ENCODE results near the gene SLC22A13. TPM values are rescaled to one million over a fixed set of nuclear protein-coding genes. Genes with fewer than 3 reads are reported as not detected.

Gene SLC22A13
- total and polyA plus RNA-seq, 10 of the 15 experiments (the other 5 are each of a cell fraction or from before 2014, with no cell fraction given), result 0.03 to 0.19 (median 0.11) TPM; not detected in 5

DNA sequence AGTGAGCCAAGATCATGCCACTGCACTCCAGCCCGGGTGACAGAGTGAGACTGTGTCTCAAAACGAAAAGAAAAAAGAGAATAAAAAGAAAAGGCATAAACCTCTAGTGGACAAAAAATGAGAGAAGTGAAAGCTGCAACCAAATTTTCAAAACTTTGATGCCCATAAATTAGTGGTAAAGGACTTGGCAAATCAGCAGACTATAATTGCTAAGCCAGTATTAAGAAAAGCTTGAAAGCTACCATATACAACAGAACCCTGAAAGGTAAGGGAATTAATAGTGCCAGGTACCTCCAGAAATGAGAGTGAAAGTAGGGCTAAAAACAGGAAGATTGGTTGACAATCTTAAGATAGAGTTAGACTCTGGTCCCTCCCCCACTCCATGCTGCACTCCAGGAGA, 32.9 kb upstream of the SLC22A13 start:
- FAIRE-seq, result no peak
- WGBS (ENCODE audit: insufficient coverage, insufficient replicate concordance, low lambda C conversion rate, missing lambda C conversion rate), result 0% methylated on average over 2 of the region's 2 CpGs
- intact Hi-C loops (cut with micrococcal nuclease; ENCODE audit: unreplicated experiment), result no loop called here

More for the DNA sequence above, 32.9 kb upstream of the SLC22A13 start:
- ChIA-PET POLR2A (no interaction called here), SMC1A (ENCODE audit: uncharacterized antibody, unreplicated experiment) (interaction anchor here (0.8 to 3.1 kb wide), 11 partner anchors 9 to 100 kb away, joined by 3 to 11 read pairs (median 5); no protein-coding TSS in a partner anchor), RAD21 (ENCODE audit: unreplicated experiment) (interaction anchor here (0.7 kb wide), 1 partner anchor 22 kb away, joined by 3 read pairs; no protein-coding TSS in a partner anchor), CTCF (interaction anchor here (0.6 to 1.3 kb wide), 4 partner anchors 9 to 182 kb away, joined by 3 to 5 read pairs (median 4); no protein-coding TSS in a partner anchor)
- Histone ChIP-seq H3K36me3 (ENCODE audit: control insufficient read depth in 2 of 2, insufficient read depth in 2 of 2, low read length in 1 of 2) (peaks cover 0 to 25% of the 10 kb centered on the region in 2 experiments; a peak in 3 of 4 replicates), H3K79me2 (ENCODE audit: control insufficient read depth, insufficient read depth, low read length) (no peaks in the 10 kb centered on the region), H3K9me3 (replicated peaks; ENCODE audit: control insufficient read depth, insufficient read depth, low read length) (peaks cover 3% of the 10 kb centered on the region; the same call in 1 of the 3 replicates), H4K20me1 (ENCODE audit: control insufficient read depth, insufficient read depth) (no peaks in the 10 kb centered on the region), H3K4me2 (ENCODE audit: control insufficient read depth, insufficient read depth) (no peak overlapping the region), H3K4me3 (no peak overlapping the region), H3K9ac (ENCODE audit: control insufficient read depth, insufficient read depth, low read length) (no peak overlapping the region), H3K27ac (ENCODE audit: control insufficient read depth, insufficient read depth) (no peak overlapping the region), H2AFZ (ENCODE audit: control insufficient read depth, low read depth, low read length) (no peak overlapping the region), H3K4me1 (ENCODE audit: control insufficient read depth, insufficient read depth, low read length) (peaks cover 12% of the 10 kb centered on the region), H3K27me3 (replicated peaks in 1 of 2; ENCODE audit: control insufficient read depth in 2 of 2, insufficient read depth in 2 of 2, low read length in 1 of 2) (no peaks in the 10 kb centered on the region)
- BruUV-seq (replicated peaks), result no TSS peak
- ATAC-seq (peak; percentile 66), DNase-seq (ENCODE audit: low read depth, low spot score) (peak; percentile 20)
- in situ Hi-C loops (cut with MboI), result no loop called here
- no peak for TF ChIP-seq SIN3A (IDR thresholded peaks at IDR 0.05; ENCODE audit: low read depth, low read length)
- TF ChIP-seq ZNF622 (IDR thresholded peaks at IDR 0.05), result no peak
- TF ChIP-seq NR2C1 (IDR thresholded peaks at IDR 0.05), result no peak
- TF ChIP-seq SREBF1 (IDR thresholded peaks at IDR 0.05; ENCODE audit: low read length), result no peak
- TF ChIP-seq FOXM1 (IDR thresholded peaks at IDR 0.05; ENCODE audit: low read depth, low read length), result no peak
- no peak for TF ChIP-seq RCOR1 (conservative IDR thresholded peaks at IDR 0.05; ENCODE audit: low read depth, low read length)
- peak; percentile 45; the same call in 1 of the 2 replicates for TF ChIP-seq NBN (IDR thresholded peaks at IDR 0.05)
- TF ChIP-seq, protein P1, sequence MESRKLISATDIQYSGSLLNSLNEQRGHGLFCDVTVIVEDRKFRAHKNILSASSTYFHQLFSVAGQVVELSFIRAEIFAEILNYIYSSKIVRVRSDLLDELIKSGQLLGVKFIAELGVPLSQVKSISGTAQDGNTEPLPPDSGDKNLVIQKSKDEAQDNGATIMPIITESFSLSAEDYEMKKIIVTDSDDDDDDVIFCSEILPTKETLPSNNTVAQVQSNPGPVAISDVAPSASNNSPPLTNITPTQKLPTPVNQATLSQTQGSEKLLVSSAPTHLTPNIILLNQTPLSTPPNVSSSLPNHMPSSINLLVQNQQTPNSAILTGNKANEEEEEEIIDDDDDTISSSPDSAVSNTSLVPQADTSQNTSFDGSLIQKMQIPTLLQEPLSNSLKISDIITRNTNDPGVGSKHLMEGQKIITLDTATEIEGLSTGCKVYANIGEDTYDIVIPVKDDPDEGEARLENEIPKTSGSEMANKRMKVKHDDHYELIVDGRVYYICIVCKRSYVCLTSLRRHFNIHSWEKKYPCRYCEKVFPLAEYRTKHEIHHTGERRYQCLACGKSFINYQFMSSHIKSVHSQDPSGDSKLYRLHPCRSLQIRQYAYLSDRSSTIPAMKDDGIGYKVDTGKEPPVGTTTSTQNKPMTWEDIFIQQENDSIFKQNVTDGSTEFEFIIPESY (IDR thresholded peaks at IDR 0.05), result no peak
- TF ChIP-seq, protein P2, sequence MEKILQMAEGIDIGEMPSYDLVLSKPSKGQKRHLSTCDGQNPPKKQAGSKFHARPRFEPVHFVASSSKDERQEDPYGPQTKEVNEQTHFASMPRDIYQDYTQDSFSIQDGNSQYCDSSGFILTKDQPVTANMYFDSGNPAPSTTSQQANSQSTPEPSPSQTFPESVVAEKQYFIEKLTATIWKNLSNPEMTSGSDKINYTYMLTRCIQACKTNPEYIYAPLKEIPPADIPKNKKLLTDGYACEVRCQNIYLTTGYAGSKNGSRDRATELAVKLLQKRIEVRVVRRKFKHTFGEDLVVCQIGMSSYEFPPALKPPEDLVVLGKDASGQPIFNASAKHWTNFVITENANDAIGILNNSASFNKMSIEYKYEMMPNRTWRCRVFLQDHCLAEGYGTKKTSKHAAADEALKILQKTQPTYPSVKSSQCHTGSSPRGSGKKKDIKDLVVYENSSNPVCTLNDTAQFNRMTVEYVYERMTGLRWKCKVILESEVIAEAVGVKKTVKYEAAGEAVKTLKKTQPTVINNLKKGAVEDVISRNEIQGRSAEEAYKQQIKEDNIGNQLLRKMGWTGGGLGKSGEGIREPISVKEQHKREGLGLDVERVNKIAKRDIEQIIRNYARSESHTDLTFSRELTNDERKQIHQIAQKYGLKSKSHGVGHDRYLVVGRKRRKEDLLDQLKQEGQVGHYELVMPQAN (conservative IDR thresholded peaks at IDR 0.05), result no peak
- no peak for TF ChIP-seq BHLHE40 (IDR thresholded peaks at IDR 0.05; ENCODE audit: borderline replicate concordance in 1 of 2, low read depth in 2 of 2, low read length in 1 of 2)
- TF ChIP-seq EGR1 (IDR thresholded peaks at IDR 0.05; ENCODE audit: borderline replicate concordance in 1 of 2, low read depth in 2 of 2, low read length in 2 of 2), result no peak
- peak; percentile 77; the same call in 1 of the 2 replicates for TF ChIP-seq MTA2 (IDR thresholded peaks at IDR 0.05; ENCODE audit: low read depth)
- no peak for TF ChIP-seq RFX5 (IDR thresholded peaks at IDR 0.05; ENCODE audit: low read depth, low read length)
- peak in 1 of 2 experiments; percentile 16; a peak in 1 of 4 replicates for TF ChIP-seq IKZF2 (IDR thresholded peaks at IDR 0.05)
- no peak for TF ChIP-seq POLR2AphosphoS2 (IDR thresholded peaks at IDR 0.05; ENCODE audit: low read depth, low read length)
- TF ChIP-seq RBBP5 (conservative IDR thresholded peaks at IDR 0.05), result no peak
- TF ChIP-seq SMAD5 (IDR thresholded peaks at IDR 0.05; ENCODE audit: low read depth), result no peak
